ENCODE data around the gene PAFAH2.

- TF ChIP-seq CTCF (IDR thresholded peaks at IDR 0.05): no peak
- no peak for TF ChIP-seq POLR2AphosphoS5 (IDR thresholded peaks at IDR 0.05; ENCODE audit: low read depth, low read length)
Observed at GRCh38 chr1:25926731-25927496, 70.9 kb downstream of the PAFAH2 start.

Data from Panc1 (cell line).